ENCODE results near the gene CYB5R3. TPM values are rescaled to one million over a fixed set of nuclear protein-coding genes. Genes with fewer than 3 reads are reported as not detected.
A peak's percentile ranks its signal among the peaks of the same experiment; 100 is the strongest.

The CYB5R3 gene
- total RNA-seq, 1 donor from 2014 or later = 181 TPM

DNA sequence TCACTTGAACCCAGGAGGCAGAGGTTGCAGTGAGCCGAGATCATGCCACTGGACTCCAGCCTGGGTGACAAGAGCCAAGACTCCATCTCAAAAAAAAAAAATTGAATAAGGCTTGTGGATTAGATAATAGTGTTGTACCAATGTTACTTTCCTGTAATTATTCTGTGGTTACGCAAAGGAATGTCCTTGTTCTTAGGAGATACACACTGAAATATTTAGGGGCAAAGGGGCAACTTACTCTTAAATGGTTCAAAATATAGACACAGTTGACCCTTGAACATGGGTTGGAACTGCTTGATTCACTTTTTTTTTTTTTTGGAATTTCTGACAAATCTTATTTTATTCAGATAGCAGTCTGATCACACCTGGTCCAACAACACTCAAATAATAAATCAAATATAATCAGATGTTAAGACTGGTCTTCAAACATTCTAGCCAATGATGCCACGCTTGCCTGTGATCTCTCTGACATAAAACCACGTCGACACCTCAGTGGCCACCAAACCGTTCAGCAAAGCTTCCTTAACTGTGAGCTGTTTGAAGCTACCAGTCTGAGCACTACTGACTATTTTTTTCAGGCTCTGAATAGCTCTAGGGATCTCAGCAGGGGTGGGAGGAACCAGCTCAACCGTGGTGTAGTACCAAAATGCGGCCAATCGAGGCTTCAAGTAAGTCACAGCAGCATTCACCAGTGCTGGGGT is 9.5 kb downstream of the CYB5R3 start:
- Histone ChIP-seq H3K9me3 (ENCODE audit: insufficient read depth, low read depth, low read length) (no peaks in the 10 kb centered on the region), H4K20me1 (ENCODE audit: insufficient read depth, low read length) (peaks cover 55% of the 10 kb centered on the region), H3K27me3 (ENCODE audit: insufficient read depth, low read length) (no peaks in the 10 kb centered on the region), H3K27ac (ENCODE audit: low read depth, low read length) (no peak overlapping the region), H3K36me3 (ENCODE audit: insufficient read depth, low read length) (no peaks in the 10 kb centered on the region), H3K4me3 (ENCODE audit: insufficient read depth, low read depth, low read length) (no peak overlapping the region), H3K79me2 (ENCODE audit: insufficient read depth, low read length) (peaks cover 77% of the 10 kb centered on the region), H3K4me1 (ENCODE audit: insufficient read depth, low read length) (peaks cover 23% of the 10 kb centered on the region), H3K4me2 (ENCODE audit: low read length) (no peak overlapping the region), H2AFZ (ENCODE audit: low read depth, low read length) (no peak overlapping the region), H3K9ac (ENCODE audit: low read length) (no peak overlapping the region)
- Mint-ChIP-seq H3K27ac (ENCODE audit: unreplicated experiment) (no peak overlapping the region), H3K9me3 (ENCODE audit: unreplicated experiment) (no peaks in the 10 kb centered on the region), H3K4me1 (ENCODE audit: low read depth, unreplicated experiment) (peaks cover 24% of the 10 kb centered on the region), H3K36me3 (ENCODE audit: low read depth, unreplicated experiment) (no peaks in the 10 kb centered on the region), H3K27me3 (ENCODE audit: low read depth, unreplicated experiment) (no peaks in the 10 kb centered on the region), H3K4me3 (ENCODE audit: unreplicated experiment) (no peak overlapping the region)
- DNase-seq (ENCODE audit: low read depth) = peak; percentile 58
- TF ChIP-seq, protein P1, sequence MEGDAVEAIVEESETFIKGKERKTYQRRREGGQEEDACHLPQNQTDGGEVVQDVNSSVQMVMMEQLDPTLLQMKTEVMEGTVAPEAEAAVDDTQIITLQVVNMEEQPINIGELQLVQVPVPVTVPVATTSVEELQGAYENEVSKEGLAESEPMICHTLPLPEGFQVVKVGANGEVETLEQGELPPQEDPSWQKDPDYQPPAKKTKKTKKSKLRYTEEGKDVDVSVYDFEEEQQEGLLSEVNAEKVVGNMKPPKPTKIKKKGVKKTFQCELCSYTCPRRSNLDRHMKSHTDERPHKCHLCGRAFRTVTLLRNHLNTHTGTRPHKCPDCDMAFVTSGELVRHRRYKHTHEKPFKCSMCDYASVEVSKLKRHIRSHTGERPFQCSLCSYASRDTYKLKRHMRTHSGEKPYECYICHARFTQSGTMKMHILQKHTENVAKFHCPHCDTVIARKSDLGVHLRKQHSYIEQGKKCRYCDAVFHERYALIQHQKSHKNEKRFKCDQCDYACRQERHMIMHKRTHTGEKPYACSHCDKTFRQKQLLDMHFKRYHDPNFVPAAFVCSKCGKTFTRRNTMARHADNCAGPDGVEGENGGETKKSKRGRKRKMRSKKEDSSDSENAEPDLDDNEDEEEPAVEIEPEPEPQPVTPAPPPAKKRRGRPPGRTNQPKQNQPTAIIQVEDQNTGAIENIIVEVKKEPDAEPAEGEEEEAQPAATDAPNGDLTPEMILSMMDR (IDR thresholded peaks at IDR 0.05; ENCODE audit: insufficient read depth, low read depth, low read length) = no peak
- TF ChIP-seq EZH2 (IDR thresholded peaks at IDR 0.05; ENCODE audit: insufficient read depth, low read length) = no peak
- FAIRE-seq = no peak

DNA sequence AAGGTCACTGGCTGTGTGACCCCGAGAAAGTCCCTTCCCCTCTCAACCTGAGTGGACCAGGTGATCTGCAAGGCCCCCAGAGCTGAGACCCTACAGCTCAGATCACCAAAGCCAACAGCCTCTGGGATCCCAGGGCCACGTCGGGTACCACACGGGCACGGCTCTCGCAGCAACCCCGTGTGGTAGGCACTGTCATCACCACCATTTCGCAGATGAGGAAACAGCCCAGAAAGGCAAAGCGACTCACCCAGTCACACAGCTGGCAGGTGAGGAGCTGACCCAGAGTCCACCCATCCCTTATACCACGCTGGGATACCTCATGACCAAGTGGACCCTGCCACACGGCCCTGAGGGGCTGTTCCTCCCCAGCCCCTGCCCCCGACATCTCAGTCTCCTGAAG is 11.6 kb downstream of the CYB5R3 start:
- Histone ChIP-seq H2AFZ (ENCODE audit: low read depth, low read length) (no peak overlapping the region), H3K4me3 (ENCODE audit: insufficient read depth, low read depth, low read length) (no peak overlapping the region), H3K79me2 (ENCODE audit: insufficient read depth, low read length) (peaks cover 58% of the 10 kb centered on the region), H3K9ac (ENCODE audit: low read length) (no peak overlapping the region), H3K27ac (ENCODE audit: low read depth, low read length) (no peak overlapping the region), H4K20me1 (ENCODE audit: insufficient read depth, low read length) (peaks cover 35% of the 10 kb centered on the region), H3K4me1 (ENCODE audit: insufficient read depth, low read length) (peaks cover 16% of the 10 kb centered on the region), H3K4me2 (ENCODE audit: low read length) (no peak overlapping the region), H3K27me3 (ENCODE audit: insufficient read depth, low read length) (no peaks in the 10 kb centered on the region), H3K9me3 (ENCODE audit: insufficient read depth, low read depth, low read length) (no peaks in the 10 kb centered on the region), H3K36me3 (ENCODE audit: insufficient read depth, low read length) (peaks cover 4% of the 10 kb centered on the region)
- Mint-ChIP-seq H3K4me1 (ENCODE audit: low read depth, unreplicated experiment) (peaks cover 16% of the 10 kb centered on the region), H3K27me3 (ENCODE audit: low read depth, unreplicated experiment) (no peaks in the 10 kb centered on the region), H3K27ac (ENCODE audit: unreplicated experiment) (no peak overlapping the region), H3K36me3 (ENCODE audit: low read depth, unreplicated experiment) (no peaks in the 10 kb centered on the region), H3K4me3 (ENCODE audit: unreplicated experiment) (no peak overlapping the region), H3K9me3 (ENCODE audit: unreplicated experiment) (no peaks in the 10 kb centered on the region)
- no peak for FAIRE-seq
- no peak for DNase-seq (ENCODE audit: low read depth)
- TF ChIP-seq EZH2 (IDR thresholded peaks at IDR 0.05; ENCODE audit: insufficient read depth, low read length) = no peak
- TF ChIP-seq, protein P1 (IDR thresholded peaks at IDR 0.05; ENCODE audit: insufficient read depth, low read depth, low read length) = no peak

DNA sequence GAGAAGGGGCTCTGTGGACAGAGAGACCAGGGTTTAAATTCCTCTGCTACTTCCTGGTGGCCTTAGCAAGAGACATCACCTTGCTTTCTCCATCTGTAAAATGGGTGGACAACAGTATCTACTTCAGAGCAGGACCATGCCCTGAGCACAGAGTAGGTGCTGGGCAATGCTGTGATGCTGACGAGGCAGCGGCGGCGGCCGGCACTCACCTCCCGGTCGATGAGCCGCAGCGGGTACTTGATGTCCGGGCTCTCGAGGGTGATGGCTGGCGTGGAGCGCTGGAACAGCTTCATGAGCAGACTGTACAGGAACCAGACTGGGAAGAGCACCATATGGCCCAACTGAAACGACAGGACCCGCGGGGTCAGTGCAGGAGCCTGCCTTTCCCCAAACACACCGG is 12.7 kb downstream of the CYB5R3 start:
- H3K4me3 Mint-ChIP-seq (ENCODE audit: unreplicated experiment) = no peak overlapping the region
- H3K27me3 Mint-ChIP-seq (ENCODE audit: low read depth, unreplicated experiment) = no peaks in the 10 kb centered on the region
- H3K27ac ChIP-seq (ENCODE audit: low read depth, low read length) = peak overlapping the region; percentile 68
- peaks cover 11% of the 10 kb centered on the region for H3K36me3 ChIP-seq (ENCODE audit: insufficient read depth, low read length)
- H3K4me2 ChIP-seq (ENCODE audit: low read length) = peak overlapping the region; percentile 67
- H3K4me1 Mint-ChIP-seq (ENCODE audit: low read depth, unreplicated experiment) = peaks cover 16% of the 10 kb centered on the region
- H3K9ac ChIP-seq (ENCODE audit: low read length) = peak overlapping the region; percentile 44
- TF ChIP-seq, protein P1 (IDR thresholded peaks at IDR 0.05; ENCODE audit: insufficient read depth, low read depth, low read length) = no peak
- TF ChIP-seq EZH2 (IDR thresholded peaks at IDR 0.05; ENCODE audit: insufficient read depth, low read length) = no peak
- H3K9me3 Mint-ChIP-seq (ENCODE audit: unreplicated experiment) = no peaks in the 10 kb centered on the region
- no peaks in the 10 kb centered on the region for H3K27me3 ChIP-seq (ENCODE audit: insufficient read depth, low read length)
- peaks cover 18% of the 10 kb centered on the region for H3K4me1 ChIP-seq (ENCODE audit: insufficient read depth, low read length)
- H4K20me1 ChIP-seq (ENCODE audit: insufficient read depth, low read length) = peaks cover 34% of the 10 kb centered on the region
- no peaks in the 10 kb centered on the region for H3K36me3 Mint-ChIP-seq (ENCODE audit: low read depth, unreplicated experiment)
- H2AFZ ChIP-seq (ENCODE audit: low read depth, low read length) = no peak overlapping the region
- FAIRE-seq (no peak), DNase-seq (ENCODE audit: low read depth) (no peak)
- H3K4me3 ChIP-seq (ENCODE audit: insufficient read depth, low read depth, low read length) = no peak overlapping the region
- H3K79me2 ChIP-seq (ENCODE audit: insufficient read depth, low read length) = peaks cover 56% of the 10 kb centered on the region
- H3K27ac Mint-ChIP-seq (ENCODE audit: unreplicated experiment) = peak overlapping the region; percentile 89
- no peaks in the 10 kb centered on the region for H3K9me3 ChIP-seq (ENCODE audit: insufficient read depth, low read depth, low read length)

All from astrocyte (in vitro differentiated cells and primary cell).